ENCODE measurements around the gene HOXC10.

The HOXC10 gene

GRCh38 chr12:54000116-54001114 is 15.5 kb downstream of the HOXC10 start, which contains the start of gene HOXC9:
Gene HOXC9 (plus strand): TSS chr12:54000161. CDS start chr12:54000189, 28 bp downstream.
- Histone ChIP-seq H3K4me3 (ENCODE audit: low read length) (no peak within 1 kb of the TSS), H3K27ac (ENCODE audit: low read length) (no peak within 1 kb of the TSS), H3K4me1 (ENCODE audit: low read length) (peaks cover 16% of the 10 kb centered on the region), H3K4me2 (ENCODE audit: low read length) (no peak within 1 kb of the TSS), H2AFZ (ENCODE audit: low read depth, low read length) (no peak within 1 kb of the TSS), H3K9me3 (ENCODE audit: insufficient read depth, low read length) (no peaks in the 10 kb centered on the region), H3K9ac (ENCODE audit: low read length) (no peak within 1 kb of the TSS), H3K36me3 (replicated peaks; ENCODE audit: low read depth, low read length) (no peaks in the 10 kb centered on the region), H3K79me2 (ENCODE audit: low read length) (no peaks in the 10 kb centered on the region), H3K27me3 (ENCODE audit: low read depth, low read length) (peaks cover 4% of the 10 kb centered on the region; the same call in 1 of the 2 replicates), H4K20me1 (ENCODE audit: insufficient read depth, low read length) (no peaks in the 10 kb centered on the region)
- TF ChIP-seq EZH2phosphoT487 (IDR thresholded peaks at IDR 0.05; ENCODE audit: low read depth) (no peak), CTCF (IDR thresholded peaks at IDR 0.05; ENCODE audit: low read depth, low read length) (no peak)

- Histone ChIP-seq H3K9ac (ENCODE audit: low read length) (no peak overlapping the region), H3K4me2 (ENCODE audit: low read length) (no peak overlapping the region), H3K27ac (ENCODE audit: low read length) (no peak overlapping the region), H3K4me1 (ENCODE audit: low read length) (peaks cover 22% of the 10 kb centered on the region), H4K20me1 (ENCODE audit: insufficient read depth, low read length) (no peaks in the 10 kb centered on the region), H3K36me3 (replicated peaks; ENCODE audit: low read depth, low read length) (no peaks in the 10 kb centered on the region), H3K9me3 (ENCODE audit: insufficient read depth, low read length) (no peaks in the 10 kb centered on the region), H3K27me3 (ENCODE audit: low read depth, low read length) (peaks cover 8% of the 10 kb centered on the region), H3K79me2 (ENCODE audit: low read length) (no peaks in the 10 kb centered on the region), H3K4me3 (ENCODE audit: low read length) (no peak overlapping the region), H2AFZ (ENCODE audit: low read depth, low read length) (no peak overlapping the region)
- TF ChIP-seq EZH2phosphoT487 (IDR thresholded peaks at IDR 0.05; ENCODE audit: low read depth) (no peak), CTCF (IDR thresholded peaks at IDR 0.05; ENCODE audit: low read depth, low read length) (no peak)
These were observed 16.6 kb downstream of the HOXC10 start for GRCh38 chr12:54001283-54002187.

DNA sequence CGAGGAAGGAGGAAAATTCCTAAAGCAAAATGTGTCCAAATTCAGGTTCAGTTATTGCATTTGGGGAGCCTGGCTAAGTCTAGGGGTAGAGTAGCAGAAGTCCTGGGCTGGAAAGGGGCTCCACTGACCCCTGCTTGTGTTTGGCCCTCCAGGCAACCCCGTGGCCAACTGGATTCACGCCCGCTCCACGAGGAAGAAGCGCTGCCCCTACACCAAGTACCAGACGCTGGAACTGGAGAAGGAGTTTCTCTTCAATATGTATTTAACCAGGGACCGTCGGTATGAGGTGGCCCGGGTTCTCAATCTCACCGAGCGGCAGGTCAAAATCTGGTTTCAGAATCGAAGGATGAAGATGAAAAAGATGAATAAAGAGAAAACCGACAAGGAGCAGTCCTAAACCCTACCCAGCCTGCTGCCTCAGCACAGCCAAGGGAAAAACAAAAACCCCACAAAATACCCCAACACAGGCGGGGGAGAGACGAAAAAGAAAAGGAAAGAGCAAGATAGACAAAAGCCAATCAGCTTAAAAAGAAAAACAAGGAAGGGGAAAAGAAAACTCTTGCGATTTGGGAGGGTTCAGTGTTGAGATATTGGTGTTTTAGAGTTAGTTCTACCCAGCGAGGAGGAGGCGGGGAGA is 17.4 kb downstream of the HOXC10 start:
- Histone ChIP-seq H3K4me3 (ENCODE audit: low read length) (no peak overlapping the region), H3K27me3 (ENCODE audit: low read depth, low read length) (peaks cover 17% of the 10 kb centered on the region)

More for the DNA sequence above, 17.4 kb downstream of the HOXC10 start:
- Histone ChIP-seq H3K36me3 (replicated peaks; ENCODE audit: low read depth, low read length) (no peaks in the 10 kb centered on the region), H4K20me1 (ENCODE audit: insufficient read depth, low read length) (no peaks in the 10 kb centered on the region), H3K4me1 (ENCODE audit: low read length) (peaks cover 23% of the 10 kb centered on the region), H3K9ac (ENCODE audit: low read length) (no peak overlapping the region), H3K79me2 (ENCODE audit: low read length) (no peaks in the 10 kb centered on the region), H3K9me3 (ENCODE audit: insufficient read depth, low read length) (no peaks in the 10 kb centered on the region), H3K4me2 (ENCODE audit: low read length) (no peak overlapping the region), H3K27ac (ENCODE audit: low read length) (no peak overlapping the region), H2AFZ (ENCODE audit: low read depth, low read length) (no peak overlapping the region)
- no peak for TF ChIP-seq CTCF (IDR thresholded peaks at IDR 0.05; ENCODE audit: low read depth, low read length)
- no peak for TF ChIP-seq EZH2phosphoT487 (IDR thresholded peaks at IDR 0.05; ENCODE audit: low read depth)
